ENCODE measurements around the gene IFNGR2. TPM values are rescaled to one million over a fixed set of nuclear protein-coding genes. Genes with fewer than 3 reads are reported as not detected.

The IFNGR2 gene
- polyA plus RNA-seq, 1 donor (not counting 4 experiments of a cell fraction or from before 2014, with no cell fraction given) = 94.3 TPM

DNA sequence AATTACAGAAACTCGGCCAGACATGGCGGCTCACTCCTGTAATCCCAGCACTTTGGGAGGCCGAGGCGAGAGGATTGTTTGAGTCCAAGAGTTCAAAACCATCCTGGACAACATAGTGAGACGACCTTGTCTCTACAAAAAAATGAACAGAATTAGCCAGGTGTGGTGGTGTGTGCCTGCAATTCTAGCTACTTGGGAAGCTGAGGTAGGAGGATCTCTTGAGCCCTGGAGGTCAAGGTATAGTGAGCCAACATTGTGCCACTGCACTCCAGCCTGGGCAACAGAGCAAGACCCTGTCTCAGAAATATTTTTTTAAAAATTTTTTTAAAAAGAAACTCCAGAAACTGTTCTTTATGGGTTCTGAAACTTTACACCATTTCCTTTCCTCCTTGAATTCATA is 38.4 kb upstream of the IFNGR2 start:
- Histone ChIP-seq H3K79me2 (ENCODE audit: control insufficient read depth, insufficient read depth, low read length) (no peaks in the 10 kb centered on the region), H3K9ac (ENCODE audit: control insufficient read depth, extremely low read depth, insufficient read depth, low read length) (no peak overlapping the region), H3K27ac (ENCODE audit: control insufficient read depth, insufficient read depth, low read length) (no peak overlapping the region), H4K20me1 (ENCODE audit: control insufficient read depth, extremely low read depth, insufficient read depth, low read length) (no peaks in the 10 kb centered on the region), H3K4me1 (ENCODE audit: control insufficient read depth, extremely low read depth, insufficient read depth, low read length) (peaks cover 17% of the 10 kb centered on the region), H3K9me1 (ENCODE audit: control insufficient read depth, extremely low read depth, insufficient read depth, low read length) (no peaks in the 10 kb centered on the region), H3K4me3 (ENCODE audit: control insufficient read depth in 2 of 3, extremely low read depth in 1 of 3, insufficient read depth in 2 of 3, low read depth in 1 of 3, low read length in 3 of 3) (no peak overlapping the region), H2AFZ (ENCODE audit: control insufficient read depth, low read length) (no peak overlapping the region), H3K9me3 (ENCODE audit: control insufficient read depth, low read depth, low read length) (peaks cover 22% of the 10 kb centered on the region), H3K36me3 (ENCODE audit: control insufficient read depth in 2 of 2, extremely low read depth in 1 of 2, insufficient read depth in 2 of 2, low read length in 2 of 2) (no peaks in the 10 kb centered on the region), H3K4me2 (ENCODE audit: control insufficient read depth, extremely low read depth, insufficient read depth, low read depth, low read length) (no peak overlapping the region), H3K27me3 (ENCODE audit: control insufficient read depth, extremely low read depth, insufficient read depth, low read length) (no peaks in the 10 kb centered on the region)
- FAIRE-seq = no peak
- DNase-seq (ENCODE audit: low read depth, low spot score) = no peak
- TF ChIP-seq, protein P1, sequence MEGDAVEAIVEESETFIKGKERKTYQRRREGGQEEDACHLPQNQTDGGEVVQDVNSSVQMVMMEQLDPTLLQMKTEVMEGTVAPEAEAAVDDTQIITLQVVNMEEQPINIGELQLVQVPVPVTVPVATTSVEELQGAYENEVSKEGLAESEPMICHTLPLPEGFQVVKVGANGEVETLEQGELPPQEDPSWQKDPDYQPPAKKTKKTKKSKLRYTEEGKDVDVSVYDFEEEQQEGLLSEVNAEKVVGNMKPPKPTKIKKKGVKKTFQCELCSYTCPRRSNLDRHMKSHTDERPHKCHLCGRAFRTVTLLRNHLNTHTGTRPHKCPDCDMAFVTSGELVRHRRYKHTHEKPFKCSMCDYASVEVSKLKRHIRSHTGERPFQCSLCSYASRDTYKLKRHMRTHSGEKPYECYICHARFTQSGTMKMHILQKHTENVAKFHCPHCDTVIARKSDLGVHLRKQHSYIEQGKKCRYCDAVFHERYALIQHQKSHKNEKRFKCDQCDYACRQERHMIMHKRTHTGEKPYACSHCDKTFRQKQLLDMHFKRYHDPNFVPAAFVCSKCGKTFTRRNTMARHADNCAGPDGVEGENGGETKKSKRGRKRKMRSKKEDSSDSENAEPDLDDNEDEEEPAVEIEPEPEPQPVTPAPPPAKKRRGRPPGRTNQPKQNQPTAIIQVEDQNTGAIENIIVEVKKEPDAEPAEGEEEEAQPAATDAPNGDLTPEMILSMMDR (optimal IDR thresholded peaks at IDR 0.05 in 1 of 3, IDR thresholded peaks at IDR 0.05 in 1 of 3, conservative IDR thresholded peaks at IDR 0.05 in 1 of 3; ENCODE audit: extremely low read depth in 1 of 3, insufficient read depth in 2 of 3, low read length in 3 of 3) = no peak
- dilution Hi-C loops (cut with MboI; ENCODE audit: extremely low pct_ligation_motif_present, low sequenced_read_pairs) = no loop called here

DNA sequence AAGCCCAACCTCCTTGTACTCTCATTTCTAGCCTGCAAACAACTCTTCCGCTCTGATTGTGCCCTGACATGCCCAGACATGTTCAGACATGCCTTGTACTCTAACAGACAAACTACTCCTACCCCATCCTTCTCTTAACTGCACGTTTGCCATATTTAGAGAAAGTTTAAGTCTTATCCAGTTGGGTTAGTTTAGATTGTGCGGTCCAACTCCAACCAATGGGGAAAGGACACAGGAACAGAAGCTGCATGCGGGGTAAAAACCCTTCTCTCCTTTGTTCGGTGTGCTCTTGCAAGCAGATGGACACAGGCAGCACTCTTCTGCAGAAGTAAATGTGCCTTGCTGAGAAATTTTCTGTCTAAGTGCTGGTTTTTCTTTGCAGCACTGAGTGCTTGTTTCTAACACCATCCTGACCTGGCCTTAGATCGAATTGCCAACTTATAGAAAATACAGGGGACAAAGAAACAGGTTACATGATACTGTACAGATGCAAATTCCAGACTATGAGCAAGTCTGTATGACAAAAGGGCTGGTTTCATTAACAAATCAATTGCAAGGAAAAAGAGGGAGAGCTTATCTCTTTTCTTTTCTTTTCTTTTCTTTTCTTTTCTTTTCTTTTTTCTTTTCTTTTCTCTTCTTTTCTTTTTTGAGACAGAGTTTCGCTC is 35.8 kb upstream of the IFNGR2 start:
- dilution Hi-C loops (cut with MboI; ENCODE audit: extremely low pct_ligation_motif_present, low sequenced_read_pairs) = no loop called here
- Histone ChIP-seq H2AFZ (ENCODE audit: control insufficient read depth, low read length) (no peak overlapping the region), H3K9ac (ENCODE audit: control insufficient read depth, extremely low read depth, insufficient read depth, low read length) (no peak overlapping the region), H3K4me3 (ENCODE audit: control insufficient read depth in 2 of 3, extremely low read depth in 1 of 3, insufficient read depth in 2 of 3, low read depth in 1 of 3, low read length in 3 of 3) (no peak overlapping the region), H3K27me3 (ENCODE audit: control insufficient read depth, extremely low read depth, insufficient read depth, low read length) (no peaks in the 10 kb centered on the region), H3K9me1 (ENCODE audit: control insufficient read depth, extremely low read depth, insufficient read depth, low read length) (no peaks in the 10 kb centered on the region), H3K27ac (ENCODE audit: control insufficient read depth, insufficient read depth, low read length) (no peak overlapping the region), H3K9me3 (ENCODE audit: control insufficient read depth, low read depth, low read length) (peaks cover 22% of the 10 kb centered on the region), H3K36me3 (ENCODE audit: control insufficient read depth in 2 of 2, extremely low read depth in 1 of 2, insufficient read depth in 2 of 2, low read length in 2 of 2) (no peaks in the 10 kb centered on the region), H4K20me1 (ENCODE audit: control insufficient read depth, extremely low read depth, insufficient read depth, low read length) (no peaks in the 10 kb centered on the region), H3K79me2 (ENCODE audit: control insufficient read depth, insufficient read depth, low read length) (no peaks in the 10 kb centered on the region), H3K4me1 (ENCODE audit: control insufficient read depth, extremely low read depth, insufficient read depth, low read length) (no peaks in the 10 kb centered on the region), H3K4me2 (ENCODE audit: control insufficient read depth, extremely low read depth, insufficient read depth, low read depth, low read length) (no peak overlapping the region)
- FAIRE-seq (no peak), DNase-seq (ENCODE audit: low read depth, low spot score) (no peak)
- TF ChIP-seq, protein P1 (optimal IDR thresholded peaks at IDR 0.05 in 1 of 3, IDR thresholded peaks at IDR 0.05 in 1 of 3, conservative IDR thresholded peaks at IDR 0.05 in 1 of 3; ENCODE audit: extremely low read depth in 1 of 3, insufficient read depth in 2 of 3, low read length in 3 of 3) = no peak
- TF ChIP-seq EZH2 (IDR thresholded peaks at IDR 0.05; ENCODE audit: low read length) = no peak
